Subcutaneous adipose tissue (tissue), 4 donors: Measurements from ENCODE around the gene GSDMA. TPM values are rescaled to one million over a fixed set of nuclear protein-coding genes. Genes with fewer than 3 reads are reported as not detected.

Experiments
- total RNA-seq, 4 donors: library from RNA; depleted of rRNA; stranded (reverse); fragments of >200 nt; gene quantifications; one replicate each; pipeline ENCODE4 v1.1.0, GENCODE V29; 2016
- TF ChIP-seq, protein P1 (sequence below): fragments of 450-650 bp; IDR thresholded peaks from one replicate; pipeline ENCODE4 v1.5.1; 2016; ENCODE audit warnings: low read depth, mild to moderate bottlenecking, control low read depth, antibody characterized with exemption, moderate library complexity

Gene GSDMA
- total RNA-seq, 4 donors from 2014 or later = 1.3 to 9.0 (median 7.1) TPM; not detected in 1

DNA sequence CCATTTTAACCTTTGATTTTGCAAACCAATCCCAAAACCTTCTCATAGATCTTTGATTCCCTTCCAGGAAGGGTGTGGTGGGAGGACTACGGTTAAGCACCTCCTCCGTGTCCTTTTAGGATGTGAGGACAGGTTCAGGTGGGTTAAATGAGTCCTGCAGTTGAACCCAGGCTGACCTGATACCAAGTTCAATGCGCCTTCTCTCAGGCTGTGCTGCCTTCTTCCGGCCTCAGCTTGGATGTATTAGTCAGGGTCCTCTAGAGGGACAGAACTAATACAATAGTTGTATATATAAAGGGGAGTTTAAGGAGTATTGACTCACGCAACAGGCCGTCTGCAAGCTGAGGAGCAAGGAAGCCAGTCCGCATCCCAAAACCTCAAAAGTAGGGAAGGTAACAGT is 41.9 kb downstream of the GSDMA start:
- TF ChIP-seq, protein P1, sequence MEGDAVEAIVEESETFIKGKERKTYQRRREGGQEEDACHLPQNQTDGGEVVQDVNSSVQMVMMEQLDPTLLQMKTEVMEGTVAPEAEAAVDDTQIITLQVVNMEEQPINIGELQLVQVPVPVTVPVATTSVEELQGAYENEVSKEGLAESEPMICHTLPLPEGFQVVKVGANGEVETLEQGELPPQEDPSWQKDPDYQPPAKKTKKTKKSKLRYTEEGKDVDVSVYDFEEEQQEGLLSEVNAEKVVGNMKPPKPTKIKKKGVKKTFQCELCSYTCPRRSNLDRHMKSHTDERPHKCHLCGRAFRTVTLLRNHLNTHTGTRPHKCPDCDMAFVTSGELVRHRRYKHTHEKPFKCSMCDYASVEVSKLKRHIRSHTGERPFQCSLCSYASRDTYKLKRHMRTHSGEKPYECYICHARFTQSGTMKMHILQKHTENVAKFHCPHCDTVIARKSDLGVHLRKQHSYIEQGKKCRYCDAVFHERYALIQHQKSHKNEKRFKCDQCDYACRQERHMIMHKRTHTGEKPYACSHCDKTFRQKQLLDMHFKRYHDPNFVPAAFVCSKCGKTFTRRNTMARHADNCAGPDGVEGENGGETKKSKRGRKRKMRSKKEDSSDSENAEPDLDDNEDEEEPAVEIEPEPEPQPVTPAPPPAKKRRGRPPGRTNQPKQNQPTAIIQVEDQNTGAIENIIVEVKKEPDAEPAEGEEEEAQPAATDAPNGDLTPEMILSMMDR = no peak

DNA sequence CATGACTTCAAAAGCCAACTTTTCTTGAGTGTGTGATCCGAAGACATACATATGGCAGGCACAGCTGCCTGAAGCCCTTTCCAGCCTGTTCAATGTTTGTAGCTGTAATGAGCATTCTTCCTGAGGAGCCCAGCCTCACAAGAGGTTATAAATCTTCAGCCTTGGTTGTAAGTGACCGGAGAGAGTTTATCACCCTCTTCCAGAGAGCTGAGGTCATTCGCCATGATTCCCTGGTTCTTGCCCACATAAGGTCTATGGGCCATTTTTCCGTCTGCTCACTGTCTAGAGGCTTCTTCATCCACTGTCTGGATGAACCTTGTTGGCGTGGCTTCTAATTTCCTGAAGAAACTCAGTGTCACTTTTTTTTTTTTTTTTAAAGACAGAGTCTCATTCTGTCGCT is 42.7 kb downstream of the GSDMA start:
- TF ChIP-seq, protein P1 = no peak

DNA sequence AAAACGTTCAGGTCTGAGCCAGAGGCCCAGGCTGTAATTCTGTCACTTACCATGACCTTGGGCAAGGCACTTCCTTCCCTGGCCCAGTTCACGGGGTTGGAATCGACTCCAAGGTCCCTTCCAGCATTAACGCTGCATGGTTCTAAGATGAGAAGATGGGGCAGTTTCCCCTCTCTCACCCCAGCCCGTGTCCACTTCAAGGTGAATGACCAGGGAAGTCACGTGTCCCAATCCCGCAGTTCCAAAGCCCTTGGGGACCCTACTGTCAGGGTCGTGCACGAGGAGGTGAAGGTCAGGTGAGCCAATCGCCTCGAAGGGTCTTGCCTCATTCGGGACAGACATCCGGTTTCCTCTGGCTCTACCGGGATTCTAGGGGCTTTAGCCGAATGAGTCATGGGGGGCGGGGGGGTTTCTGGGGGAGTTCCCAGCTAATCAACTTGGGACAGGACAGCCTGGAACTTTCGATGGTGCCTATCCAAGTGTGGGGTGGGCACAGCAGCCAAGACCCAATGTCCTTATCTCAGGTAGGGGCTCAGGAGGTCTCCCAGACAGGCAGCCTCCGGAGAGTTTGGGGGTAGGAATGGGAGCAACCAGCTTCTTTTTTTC is 51.7 kb downstream of the GSDMA start:
- TF ChIP-seq, protein P1 = no peak

DNA sequence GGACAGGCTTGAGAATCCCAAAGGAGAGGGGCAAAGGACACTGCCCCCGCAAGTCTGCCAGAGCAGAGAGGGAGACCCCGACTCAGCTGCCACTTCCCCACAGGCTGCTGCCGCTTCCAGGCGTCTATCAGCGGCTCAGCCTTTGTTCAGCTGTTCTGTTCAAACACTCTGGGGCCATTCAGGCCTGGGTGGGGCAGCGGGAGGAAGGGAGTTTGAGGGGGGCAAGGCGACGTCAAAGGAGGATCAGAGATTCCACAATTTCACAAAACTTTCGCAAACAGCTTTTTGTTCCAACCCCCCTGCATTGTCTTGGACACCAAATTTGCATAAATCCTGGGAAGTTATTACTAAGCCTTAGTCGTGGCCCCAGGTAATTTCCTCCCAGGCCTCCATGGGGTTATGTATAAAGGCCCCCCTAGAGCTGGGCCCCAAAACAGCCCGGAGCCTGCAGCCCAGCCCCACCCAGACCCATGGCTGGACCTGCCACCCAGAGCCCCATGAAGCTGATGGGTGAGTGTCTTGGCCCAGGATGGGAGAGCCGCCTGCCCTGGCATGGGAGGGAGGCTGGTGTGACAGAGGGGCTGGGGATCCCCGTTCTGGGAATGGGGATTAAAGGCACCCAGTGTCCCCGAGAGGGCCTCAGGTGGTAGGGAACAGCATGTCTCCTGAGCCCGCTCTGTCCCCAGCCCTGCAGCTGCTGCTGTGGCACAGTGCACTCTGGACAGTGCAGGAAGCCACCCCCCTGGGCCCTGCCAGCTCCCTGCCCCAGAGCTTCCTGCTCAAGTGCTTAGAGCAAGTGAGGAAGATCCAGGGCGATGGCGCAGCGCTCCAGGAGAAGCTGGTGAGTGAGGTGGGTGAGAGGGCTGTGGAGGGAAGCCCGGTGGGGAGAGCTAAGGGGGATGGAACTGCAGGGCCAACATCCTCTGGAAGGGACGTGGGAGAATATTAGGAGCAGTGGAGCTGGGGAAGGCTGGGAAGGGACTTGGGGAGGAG is 52.5 kb downstream of the GSDMA start, which contains the start of gene CSF3:
CSF3 (plus strand) TSS at position 436 of the 993 bp plus-strand sequence; CDS start at position 471, 35 bp downstream.
- TF ChIP-seq, protein P1 = no peak

DNA sequence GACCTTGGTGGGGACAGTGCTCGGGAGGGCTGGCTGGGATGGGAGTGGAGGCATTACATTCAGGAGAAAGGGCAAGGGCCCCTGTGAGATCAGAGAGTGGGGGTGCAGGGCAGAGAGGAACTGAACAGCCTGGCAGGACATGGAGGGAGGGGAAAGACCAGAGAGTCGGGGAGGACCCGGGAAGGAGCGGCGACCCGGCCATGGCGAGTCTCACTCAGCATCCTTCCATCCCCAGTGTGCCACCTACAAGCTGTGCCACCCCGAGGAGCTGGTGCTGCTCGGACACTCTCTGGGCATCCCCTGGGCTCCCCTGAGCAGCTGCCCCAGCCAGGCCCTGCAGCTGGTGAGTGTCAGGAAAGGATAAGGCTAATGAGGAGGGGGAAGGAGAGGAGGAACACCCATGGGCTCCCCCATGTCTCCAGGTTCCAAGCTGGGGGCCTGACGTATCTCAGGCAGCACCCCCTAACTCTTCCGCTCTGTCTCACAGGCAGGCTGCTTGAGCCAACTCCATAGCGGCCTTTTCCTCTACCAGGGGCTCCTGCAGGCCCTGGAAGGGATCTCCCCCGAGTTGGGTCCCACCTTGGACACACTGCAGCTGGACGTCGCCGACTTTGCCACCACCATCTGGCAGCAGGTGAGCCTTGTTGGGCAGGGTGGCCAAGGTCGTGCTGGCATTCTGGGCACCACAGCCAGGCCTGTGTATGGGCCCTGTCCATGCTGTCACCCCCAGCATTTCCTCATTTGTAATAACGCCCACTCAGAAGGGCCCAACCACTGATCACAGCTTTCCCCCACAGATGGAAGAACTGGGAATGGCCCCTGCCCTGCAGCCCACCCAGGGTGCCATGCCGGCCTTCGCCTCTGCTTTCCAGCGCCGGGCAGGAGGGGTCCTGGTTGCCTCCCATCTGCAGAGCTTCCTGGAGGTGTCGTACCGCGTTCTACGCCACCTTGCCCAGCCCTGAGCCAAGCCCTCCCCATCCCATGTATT is 53.5 kb downstream of the GSDMA start:
- TF ChIP-seq, protein P1 = no peak

DNA sequence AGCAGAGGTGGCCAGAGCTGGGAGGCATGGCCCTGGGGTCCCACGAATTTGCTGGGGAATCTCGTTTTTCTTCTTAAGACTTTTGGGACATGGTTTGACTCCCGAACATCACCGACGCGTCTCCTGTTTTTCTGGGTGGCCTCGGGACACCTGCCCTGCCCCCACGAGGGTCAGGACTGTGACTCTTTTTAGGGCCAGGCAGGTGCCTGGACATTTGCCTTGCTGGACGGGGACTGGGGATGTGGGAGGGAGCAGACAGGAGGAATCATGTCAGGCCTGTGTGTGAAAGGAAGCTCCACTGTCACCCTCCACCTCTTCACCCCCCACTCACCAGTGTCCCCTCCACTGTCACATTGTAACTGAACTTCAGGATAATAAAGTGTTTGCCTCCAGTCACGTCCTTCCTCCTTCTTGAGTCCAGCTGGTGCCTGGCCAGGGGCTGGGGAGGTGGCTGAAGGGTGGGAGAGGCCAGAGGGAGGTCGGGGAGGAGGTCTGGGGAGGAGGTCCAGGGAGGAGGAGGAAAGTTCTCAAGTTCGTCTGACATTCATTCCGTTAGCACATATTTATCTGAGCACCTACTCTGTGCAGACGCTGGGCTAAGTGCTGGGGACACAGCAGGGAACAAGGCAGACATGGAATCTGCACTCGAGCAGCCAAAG is 54.7 kb downstream of the GSDMA start:
- TF ChIP-seq, protein P1 = no peak
